GM12875 (cell line): ENCODE data around the gene ZNF343.

Experiments
- H3K4me3 ChIP-seq: one replicate; pipeline ENCODE4 v1.5.1; 2011; ENCODE audit warnings: low read depth, low read length, control low read depth
- CTCF ChIP-seq: IDR thresholded peaks from 2 replicates; pipeline ENCODE4 v1.5.1; 2011; ENCODE audit warnings: low read depth, mild to moderate bottlenecking, control low read depth, inconsistent platforms, low read length, moderate library complexity, borderline replicate concordance; ENCODE audit not compliant: insufficient read depth

Gene ZNF343

GRCh38 chr20:2480381-2480780 is 28.3 kb downstream of the ZNF343 start:
- no peak overlapping the region for H3K4me3 ChIP-seq
- TF ChIP-seq CTCF, result no peak

DNA sequence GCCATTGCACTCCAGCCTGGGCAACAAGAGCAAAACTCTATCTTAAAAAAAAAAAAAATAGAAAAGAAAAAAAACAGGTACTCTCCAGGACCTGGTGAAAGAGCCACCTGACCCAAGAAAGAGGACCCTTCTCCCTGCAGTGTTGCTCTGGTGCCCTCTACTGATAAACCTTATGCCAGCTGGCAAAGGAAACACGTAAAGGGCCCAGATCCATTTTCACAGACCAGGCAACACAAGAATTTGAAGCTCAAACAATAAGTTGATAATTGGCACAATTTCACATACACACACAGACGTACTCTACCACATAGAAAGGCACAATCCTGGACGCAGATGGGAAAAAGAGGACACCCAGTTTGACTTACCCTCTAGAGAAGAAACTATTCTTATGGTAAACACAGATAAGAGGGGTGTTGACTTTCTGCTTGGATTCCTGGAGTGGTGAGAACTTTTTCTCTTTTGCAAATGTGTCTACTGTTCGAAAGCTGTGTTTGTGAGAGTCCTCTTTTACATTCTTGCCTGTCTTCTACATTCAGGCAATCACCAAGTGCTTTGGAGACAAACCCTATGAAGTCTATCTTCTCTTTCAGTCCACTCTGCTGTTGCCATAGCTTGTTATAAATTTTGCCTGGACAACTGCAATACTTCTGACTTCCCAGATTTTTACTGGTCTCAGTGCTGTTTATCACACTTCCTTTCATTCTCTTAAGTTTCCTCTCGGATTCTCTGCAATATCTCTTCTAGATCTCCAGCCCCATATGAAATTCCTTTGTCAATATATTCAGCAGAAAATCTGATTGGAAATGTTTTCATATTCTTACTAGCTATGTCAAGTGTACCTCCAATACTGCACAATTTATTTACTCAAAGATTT is 31.7 kb downstream of the ZNF343 start:
- TF ChIP-seq CTCF, result 0 out of 2 replicates have a peak, but pooled peaks have one; percentile 10
- no peak overlapping the region for H3K4me3 ChIP-seq

GRCh38 chr20:2475850-2476741 is 32.6 kb downstream of the ZNF343 start:
- TF ChIP-seq CTCF, result no peak
- no peak overlapping the region for H3K4me3 ChIP-seq

DNA sequence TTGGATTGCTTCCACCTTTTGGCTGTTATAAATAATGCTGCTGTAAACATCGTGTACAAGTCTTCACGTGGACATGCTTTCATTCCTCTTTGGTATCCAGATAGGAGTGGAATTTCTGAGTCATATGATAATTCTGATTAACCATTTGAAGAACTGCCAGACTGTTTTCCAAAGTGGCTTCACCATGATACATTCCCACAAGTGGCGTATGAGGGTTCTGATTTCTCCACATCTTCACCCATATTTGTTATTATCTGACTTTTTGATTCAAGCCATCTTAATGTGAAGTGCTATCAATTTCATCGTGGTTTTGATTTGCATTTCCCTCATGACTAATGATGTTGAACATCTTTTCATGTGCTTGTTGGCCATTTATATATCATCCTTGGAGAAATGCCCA is 35.2 kb downstream of the ZNF343 start:
- no peak for TF ChIP-seq CTCF
- H3K4me3 ChIP-seq, result no peak overlapping the region

- no peak for TF ChIP-seq CTCF
- H3K4me3 ChIP-seq, result peak within 1 kb of the TSS; percentile 72
These were observed 38.1 kb downstream of the ZNF343 start, which contains the start of gene SNRPB for GRCh38 chr20:2470423-2471193. SNRPB (minus strand) TSS chr20:2470789; CDS start chr20:2470690, 99 bp downstream.

DNA sequence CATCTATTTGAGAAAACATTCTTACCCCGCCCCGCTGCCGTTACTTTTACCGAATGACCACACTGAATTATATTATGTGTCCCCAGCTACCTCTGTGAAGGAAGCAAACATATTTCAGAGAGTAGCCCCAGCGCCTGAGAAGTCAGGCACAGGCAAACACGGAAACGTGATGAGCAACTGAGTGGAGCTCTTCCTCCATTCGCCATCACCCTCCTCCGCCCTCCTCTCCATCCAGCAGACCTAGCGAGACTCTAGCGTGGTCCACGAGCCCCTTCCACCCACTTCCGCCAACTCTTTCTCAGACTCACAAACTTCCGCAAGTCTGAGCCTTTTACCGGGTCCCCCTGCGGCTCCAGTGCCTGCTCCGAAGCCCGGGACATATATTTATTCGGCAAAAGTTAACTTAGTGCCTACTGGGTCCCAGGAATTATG is 38.7 kb downstream of the ZNF343 start:
- no peak for TF ChIP-seq CTCF
- peak overlapping the region; percentile 72 for H3K4me3 ChIP-seq
